HEK293 (cell line): ENCODE results near the gene MBNL2.

Experiments used
- CTCF ChIA-PET: fragments of 350-600 bp; formaldehyde crosslinking; extraction: SDS; loops from one replicate; lab custom pipeline; 2021; ENCODE audit warnings: antibody characterized with exemption; lab: Yijun Ruan, JAX
- POLR2A ChIA-PET: fragments of 300-600 bp; formaldehyde crosslinking; extraction: SDS; loops from one replicate; lab custom pipeline; 2020; ENCODE audit warnings: antibody characterized with exemption, inconsistent platforms; lab: Yijun Ruan, JAX
- H3K27ac ChIP-seq: fragments of 200-500 bp; sonication (Bioruptor generic); 2 replicates; pipeline ENCODE4 v1.5.1; 2014; ENCODE audit warnings: low read depth, low read length, control low read depth, inconsistent platforms; ENCODE audit errors: extremely low read depth
- H3K36me3 ChIP-seq, 2 experiments: fragments of 200-500 bp in 1 of 2; sonication (Bioruptor generic) in 1 of 2; 1 replicate in 1 of 2; 2 replicates in 1 of 2; pipeline ENCODE4 v1.5.1; 2014 to 2017; ENCODE audit warnings: inconsistent platforms in 2 of 2, low read length in 2 of 2; ENCODE audit not compliant: control insufficient read depth in 2 of 2, insufficient read depth in 1 of 2
- H3K4me1 ChIP-seq: fragments of 200-500 bp; sonication (Bioruptor generic); 2 replicates; pipeline ENCODE4 v1.5.1; 2014; ENCODE audit warnings: mild to moderate bottlenecking, low read length, inconsistent platforms; ENCODE audit not compliant: control insufficient read depth, insufficient read depth
- H3K4me3 ChIP-seq: 2 replicates; pipeline ENCODE4 v1.5.1; 2011; ENCODE audit warnings: low read depth, mild to moderate bottlenecking, control low read depth, low read length, moderate library complexity
- H3K9me3 ChIP-seq: fragments of 200-500 bp; sonication (Bioruptor generic); 2 replicates; pipeline ENCODE4 v1.5.1; 2014; ENCODE audit warnings: low read depth, low read length, inconsistent platforms; ENCODE audit not compliant: control insufficient read depth, insufficient read depth
- FEZF1 ChIP-seq: fragments of 450-650 bp; formaldehyde crosslinking; IDR thresholded peaks from 2 replicates; pipeline ENCODE4 v1.5.1; 2016; ENCODE audit warnings: missing biosample characterization, missing genetic modification characterization
- KLF10 ChIP-seq: fragments of 450-650 bp; IDR thresholded peaks from 2 replicates; pipeline ENCODE4 v1.5.1; 2018; ENCODE audit warnings: missing biosample characterization, mild to moderate bottlenecking, missing genetic modification characterization
- KLF16 ChIP-seq: fragments of 450-650 bp; formaldehyde crosslinking; IDR thresholded peaks from 2 replicates; pipeline ENCODE4 v1.5.1; 2017; ENCODE audit warnings: missing biosample characterization, missing genetic modification characterization
- KLF8 ChIP-seq: fragments of 450-650 bp; formaldehyde crosslinking; IDR thresholded peaks from 2 replicates; pipeline ENCODE4 v1.5.1; 2016; ENCODE audit warnings: missing biosample characterization, missing genetic modification characterization
- PBX3 ChIP-seq: sonication (generic); formaldehyde crosslinking; IDR thresholded peaks from 2 replicates; pipeline ENCODE4 v1.8.1; 2022; ENCODE audit warnings: mild to moderate bottlenecking, moderate library complexity, missing genetic modification reagents
- PRDM1 ChIP-seq: fragments of 450-650 bp; formaldehyde crosslinking; IDR thresholded peaks from 2 replicates; pipeline ENCODE4; 2016; ENCODE audit warnings: missing biosample characterization, missing genetic modification characterization
- SCRT2 ChIP-seq: fragments of 450-650 bp; formaldehyde crosslinking; IDR thresholded peaks from 2 replicates; pipeline ENCODE4 v1.5.1; 2016; ENCODE audit warnings: missing biosample characterization, missing genetic modification characterization
- SP7 ChIP-seq: fragments of 450-650 bp; formaldehyde crosslinking; IDR thresholded peaks from 2 replicates; pipeline ENCODE4 v1.5.1; 2016; ENCODE audit warnings: missing biosample characterization, missing genetic modification characterization
- TRIM28 ChIP-seq: IDR thresholded peaks from 2 replicates; pipeline ENCODE4 v1.6.1; 2011; ENCODE audit warnings: low read length, control low read depth, borderline replicate concordance
- ZFP3 ChIP-seq: fragments of 450-650 bp; formaldehyde crosslinking; IDR thresholded peaks from 2 replicates; pipeline ENCODE4 v1.5.1; 2016; ENCODE audit warnings: low read depth, missing biosample characterization, missing genetic modification characterization
- ZNF239 ChIP-seq: fragments of 450-650 bp; formaldehyde crosslinking; IDR thresholded peaks from 2 replicates; pipeline ENCODE4 v1.5.1; 2016; ENCODE audit warnings: missing biosample characterization, missing genetic modification characterization
- ZNF274 ChIP-seq, 2 experiments: fragments of 200-500 bp in 1 of 2; fragments of 450-650 bp in 1 of 2; sonication (Bioruptor generic) in 1 of 2; formaldehyde crosslinking in 1 of 2; IDR thresholded peaks; 2 replicates each; pipeline versions ENCODE4 v1.5.1 to v1.6.1; 2014 to 2016; ENCODE audit warnings: borderline replicate concordance in 1 of 2, inconsistent platforms in 1 of 2, low read length in 1 of 2, missing biosample characterization in 1 of 2, missing genetic modification characterization in 1 of 2
- ZNF433 ChIP-seq: fragments of 450-650 bp; formaldehyde crosslinking; IDR thresholded peaks from 2 replicates; pipeline ENCODE4 v1.5.1; 2016; ENCODE audit warnings: missing biosample characterization, missing genetic modification characterization, low read depth
- ZNF48 ChIP-seq: fragments of 450-650 bp; formaldehyde crosslinking; IDR thresholded peaks from 2 replicates; pipeline ENCODE4 v1.5.1; 2016; ENCODE audit warnings: missing biosample characterization, missing genetic modification characterization
- ZNF544 ChIP-seq: fragments of 450-650 bp; formaldehyde crosslinking; IDR thresholded peaks from 2 replicates; pipeline ENCODE4 v1.5.0; 2017; ENCODE audit warnings: missing biosample characterization, missing genetic modification characterization
- ZNF571 ChIP-seq: fragments of 450-650 bp; formaldehyde crosslinking; IDR thresholded peaks from 2 replicates; pipeline ENCODE4 v1.5.0; 2017; ENCODE audit warnings: missing biosample characterization, missing genetic modification characterization
- ZNF654 ChIP-seq: fragments of 450-650 bp; formaldehyde crosslinking; IDR thresholded peaks from 2 replicates; pipeline ENCODE4 v1.5.1; 2016; ENCODE audit warnings: low read depth, missing biosample characterization, missing genetic modification characterization
- ZNF785 ChIP-seq: fragments of 450-650 bp; formaldehyde crosslinking; IDR thresholded peaks from 2 replicates; pipeline ENCODE4 v1.5.1; 2016; ENCODE audit warnings: missing biosample characterization, missing genetic modification characterization
- ZNF830 ChIP-seq: fragments of 450-650 bp; IDR thresholded peaks from 2 replicates; pipeline ENCODE4 v1.5.0; 2018; ENCODE audit warnings: missing biosample characterization, missing genetic modification characterization, low read depth, mild to moderate bottlenecking, moderate library complexity
- ZSCAN18 ChIP-seq: fragments of 450-650 bp; formaldehyde crosslinking; IDR thresholded peaks from 2 replicates; pipeline ENCODE4 v1.5.1; 2016; ENCODE audit warnings: missing biosample characterization, missing genetic modification characterization
- TF ChIP-seq, protein P1 (sequence below): fragments of 450-650 bp; formaldehyde crosslinking; IDR thresholded peaks from 2 replicates; pipeline ENCODE4 v1.5.1; 2016; ENCODE audit warnings: missing biosample characterization, missing genetic modification characterization, low read depth
- TF ChIP-seq, protein P2 (sequence below): fragments of 450-650 bp; formaldehyde crosslinking; IDR thresholded peaks from 2 replicates; pipeline ENCODE4 v1.5.1; 2016; ENCODE audit warnings: missing biosample characterization, missing genetic modification characterization

Gene MBNL2

DNA sequence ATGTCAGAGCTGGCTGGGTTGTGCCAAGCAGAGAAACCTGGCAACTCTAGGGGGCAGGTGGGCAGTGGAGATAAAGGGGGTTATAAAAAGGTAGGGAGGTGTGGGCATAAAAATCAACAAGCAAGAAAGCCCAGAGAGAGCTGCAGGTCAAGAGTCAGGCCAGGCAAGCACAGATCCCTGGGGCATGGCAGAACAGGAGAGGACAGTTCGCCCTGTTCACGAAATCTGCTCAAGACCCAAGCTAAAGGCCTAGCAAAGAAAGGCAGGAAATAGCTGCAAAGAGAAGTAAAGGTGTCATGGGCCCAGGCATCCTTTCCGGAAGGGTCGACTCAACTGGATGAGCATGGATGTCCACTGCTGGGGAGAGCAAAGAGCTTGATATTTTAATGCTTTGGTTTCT is 3.4 kb downstream of the MBNL2 start (continued):
- no peak for TF ChIP-seq ZNF274 (IDR thresholded peaks at IDR 0.05; ENCODE audit: low read length)
- no peak for TF ChIP-seq ZNF274 (tag by site-specific recombination; IDR thresholded peaks at IDR 0.05; ENCODE audit: borderline replicate concordance)

DNA sequence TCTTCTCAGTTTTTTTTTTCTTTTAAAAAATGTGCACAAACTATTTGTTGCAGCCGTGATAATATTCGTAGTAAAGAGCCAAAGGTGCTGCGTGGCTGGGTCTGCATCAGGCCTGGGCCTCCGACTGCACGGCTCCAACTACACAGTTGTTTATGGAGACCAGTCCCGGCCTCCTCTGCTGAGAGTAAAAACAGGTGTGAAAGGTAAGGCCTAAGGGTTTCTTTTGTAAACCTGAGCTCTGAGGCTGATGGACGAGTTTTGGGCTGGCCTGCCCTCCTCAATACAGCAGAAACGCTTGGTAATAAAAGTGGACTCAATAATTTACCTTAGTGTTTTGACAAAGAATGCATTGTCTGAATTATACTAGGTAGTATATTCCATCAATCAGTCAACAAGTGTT is 3.9 kb downstream of the MBNL2 start:
- peaks cover 15% of the 10 kb centered on the region for H3K4me1 ChIP-seq
- no peaks in the 10 kb centered on the region for H3K36me3 ChIP-seq
- CTCF ChIA-PET, result interaction anchor here (0.7 kb wide), 3 partner anchors 15 to 35 kb away, joined by 3 to 4 read pairs (median 3); no protein-coding TSS in a partner anchor
- no peaks in the 10 kb centered on the region for H3K9me3 ChIP-seq
- POLR2A ChIA-PET, result no interaction called here
- H3K4me3 ChIP-seq, result no peak overlapping the region
- TF ChIP-seq ZNF544 (tag by site-specific recombination), result no peak
- TF ChIP-seq SCRT2 (tag by site-specific recombination), result peak; percentile 79
- no peak for TF ChIP-seq ZNF48 (tag by site-specific recombination)
- 0 out of 2 replicates have a peak, but pooled peaks have one; percentile 30 for TF ChIP-seq PRDM1
- TF ChIP-seq SP7 (tag by site-specific recombination), result 0 out of 2 replicates have a peak, but pooled peaks have one; percentile 25
- TF ChIP-seq TRIM28, result no peak
- TF ChIP-seq, all 188 proteins: peak for 3
- H3K27ac ChIP-seq, result no peak overlapping the region

- Histone ChIP-seq H3K9me3 (no peaks in the 10 kb centered on the region), H3K4me1 (peaks cover 12% of the 10 kb centered on the region), H3K27ac (no peak overlapping the region), H3K36me3 (no peaks in the 10 kb centered on the region), H3K4me3 (no peak overlapping the region)
- ChIA-PET CTCF (interaction anchor here (2.0 kb wide), 1 partner anchor 117 kb away, joined by 8 read pairs; no protein-coding TSS in a partner anchor), POLR2A (no interaction called here)
- TF ChIP-seq ZNF785 (tag by site-specific recombination) (no peak), ZNF239 (tag by site-specific recombination) (no peak), KLF8 (no peak), PRDM1 (no peak), ZNF654 (tag by site-specific recombination) (no peak), ZNF274 (IDR thresholded peaks at IDR 0.05; ENCODE audit: low read length) (no peak), ZNF274 (tag by site-specific recombination; IDR thresholded peaks at IDR 0.05; ENCODE audit: borderline replicate concordance) (no peak), KLF10 (no peak; the same call in 1 of the 2 replicates), ZSCAN18 (tag by site-specific recombination) (no peak), PBX3 (CRISPR knock-in tag) (no peak), ZNF433 (tag by site-specific recombination) (no peak), FEZF1 (tag by site-specific recombination) (peak; percentile 50), ZFP3 (tag by site-specific recombination) (no peak), KLF16 (tag by site-specific recombination) (no peak), ZNF571 (no peak), ZNF830 (tag by site-specific recombination) (no peak)
- TF ChIP-seq, protein P1, sequence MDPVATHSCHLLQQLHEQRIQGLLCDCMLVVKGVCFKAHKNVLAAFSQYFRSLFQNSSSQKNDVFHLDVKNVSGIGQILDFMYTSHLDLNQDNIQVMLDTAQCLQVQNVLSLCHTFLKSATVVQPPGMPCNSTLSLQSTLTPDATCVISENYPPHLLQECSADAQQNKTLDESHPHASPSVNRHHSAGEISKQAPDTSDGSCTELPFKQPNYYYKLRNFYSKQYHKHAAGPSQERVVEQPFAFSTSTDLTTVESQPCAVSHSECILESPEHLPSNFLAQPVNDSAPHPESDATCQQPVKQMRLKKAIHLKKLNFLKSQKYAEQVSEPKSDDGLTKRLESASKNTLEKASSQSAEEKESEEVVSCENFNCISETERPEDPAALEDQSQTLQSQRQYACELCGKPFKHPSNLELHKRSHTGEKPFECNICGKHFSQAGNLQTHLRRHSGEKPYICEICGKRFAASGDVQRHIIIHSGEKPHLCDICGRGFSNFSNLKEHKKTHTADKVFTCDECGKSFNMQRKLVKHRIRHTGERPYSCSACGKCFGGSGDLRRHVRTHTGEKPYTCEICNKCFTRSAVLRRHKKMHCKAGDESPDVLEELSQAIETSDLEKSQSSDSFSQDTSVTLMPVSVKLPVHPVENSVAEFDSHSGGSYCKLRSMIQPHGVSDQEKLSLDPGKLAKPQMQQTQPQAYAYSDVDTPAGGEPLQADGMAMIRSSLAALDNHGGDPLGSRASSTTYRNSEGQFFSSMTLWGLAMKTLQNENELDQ (tag by site-specific recombination), result no peak
- TF ChIP-seq, protein P2, sequence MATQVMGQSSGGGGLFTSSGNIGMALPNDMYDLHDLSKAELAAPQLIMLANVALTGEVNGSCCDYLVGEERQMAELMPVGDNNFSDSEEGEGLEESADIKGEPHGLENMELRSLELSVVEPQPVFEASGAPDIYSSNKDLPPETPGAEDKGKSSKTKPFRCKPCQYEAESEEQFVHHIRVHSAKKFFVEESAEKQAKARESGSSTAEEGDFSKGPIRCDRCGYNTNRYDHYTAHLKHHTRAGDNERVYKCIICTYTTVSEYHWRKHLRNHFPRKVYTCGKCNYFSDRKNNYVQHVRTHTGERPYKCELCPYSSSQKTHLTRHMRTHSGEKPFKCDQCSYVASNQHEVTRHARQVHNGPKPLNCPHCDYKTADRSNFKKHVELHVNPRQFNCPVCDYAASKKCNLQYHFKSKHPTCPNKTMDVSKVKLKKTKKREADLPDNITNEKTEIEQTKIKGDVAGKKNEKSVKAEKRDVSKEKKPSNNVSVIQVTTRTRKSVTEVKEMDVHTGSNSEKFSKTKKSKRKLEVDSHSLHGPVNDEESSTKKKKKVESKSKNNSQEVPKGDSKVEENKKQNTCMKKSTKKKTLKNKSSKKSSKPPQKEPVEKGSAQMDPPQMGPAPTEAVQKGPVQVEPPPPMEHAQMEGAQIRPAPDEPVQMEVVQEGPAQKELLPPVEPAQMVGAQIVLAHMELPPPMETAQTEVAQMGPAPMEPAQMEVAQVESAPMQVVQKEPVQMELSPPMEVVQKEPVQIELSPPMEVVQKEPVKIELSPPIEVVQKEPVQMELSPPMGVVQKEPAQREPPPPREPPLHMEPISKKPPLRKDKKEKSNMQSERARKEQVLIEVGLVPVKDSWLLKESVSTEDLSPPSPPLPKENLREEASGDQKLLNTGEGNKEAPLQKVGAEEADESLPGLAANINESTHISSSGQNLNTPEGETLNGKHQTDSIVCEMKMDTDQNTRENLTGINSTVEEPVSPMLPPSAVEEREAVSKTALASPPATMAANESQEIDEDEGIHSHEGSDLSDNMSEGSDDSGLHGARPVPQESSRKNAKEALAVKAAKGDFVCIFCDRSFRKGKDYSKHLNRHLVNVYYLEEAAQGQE (tag by site-specific recombination), result no peak
Observed at GRCh38 chr13:97226788-97227627, 4.9 kb downstream of the MBNL2 start.
